K562 (cell line): ENCODE results near the gene OR4D9. TPM values are rescaled to one million over a fixed set of nuclear protein-coding genes. Genes with fewer than 3 reads are reported as not detected.

ENCODE experiments used
- BRD9 ChIP-seq: fragments of 450-650 bp; IDR thresholded peaks from 2 replicates; pipeline ENCODE4 v1.6.1; 2018; ENCODE audit warnings: low read depth; ENCODE audit not compliant: partially characterized antibody
- C11orf30 ChIP-seq: fragments of 450-650 bp; IDR thresholded peaks from 2 replicates; pipeline ENCODE4 v1.6.1; 2016; ENCODE audit warnings: low read depth, mild to moderate bottlenecking
- CBFB ChIP-seq: sonication (generic); formaldehyde crosslinking; IDR thresholded peaks from 2 replicates; pipeline ENCODE4 v1.4.0; 2020; ENCODE audit warnings: mild to moderate bottlenecking, missing genetic modification reagents
- CREB3 ChIP-seq: fragments of 450-650 bp; conservative IDR thresholded peaks from 2 replicates; pipeline ENCODE4 v1.6.1; 2016; ENCODE audit warnings: missing genetic modification characterization, low read depth, mild to moderate bottlenecking, missing compliant biosample characterization, moderate library complexity
- ERF ChIP-seq: fragments of 450-650 bp; formaldehyde crosslinking; IDR thresholded peaks from 2 replicates; pipeline ENCODE4 v1.4.0; 2020; ENCODE audit warnings: mild to moderate bottlenecking, mixed read lengths
- FOXA1 ChIP-seq: fragments of 450-650 bp; IDR thresholded peaks from 2 replicates; pipeline ENCODE4 v1.6.1; 2016; ENCODE audit warnings: mild to moderate bottlenecking, borderline replicate concordance
- MAFF ChIP-seq: IDR thresholded peaks from 2 replicates; pipeline ENCODE4 v1.6.1; 2012; ENCODE audit warnings: low read length, improper control_type of control experiment
- MCM7 ChIP-seq, 2 experiments: fragments of 450-650 bp; IDR thresholded peaks; 2 replicates each; pipeline ENCODE4 v1.6.1; 2016 to 2018
- MTF1 ChIP-seq: fragments of 250-450 bp; sonication (Bioruptor Pico); IDR thresholded peaks from 2 replicates; pipeline ENCODE4 v1.9.0; 2021; ENCODE audit warnings: moderate library complexity, mild to moderate bottlenecking, inconsistent platforms, borderline replicate concordance
- NCOA2 ChIP-seq, 2 experiments: fragments of 450-650 bp; IDR thresholded peaks; 2 replicates each; pipeline ENCODE4 v1.6.1; 2018; ENCODE audit warnings: mild to moderate bottlenecking in 2 of 2, moderate library complexity in 1 of 2; ENCODE audit not compliant: partially characterized antibody in 2 of 2
- NFRKB ChIP-seq: fragments of 450-650 bp; IDR thresholded peaks from 2 replicates; pipeline ENCODE4 v1.6.1; 2016; ENCODE audit warnings: low read depth
- PML ChIP-seq: IDR thresholded peaks from 2 replicates; pipeline ENCODE4 v1.6.1; 2012; ENCODE audit warnings: low read length, inconsistent platforms
- POLR2G ChIP-seq: fragments of 200-400 bp; formaldehyde crosslinking; IDR thresholded peaks from 2 replicates; pipeline ENCODE4 v1.6.1; 2017; ENCODE audit warnings: low read depth, mild to moderate bottlenecking, antibody characterized with exemption, low read length, moderate library complexity
- SIN3B ChIP-seq: fragments of 450-650 bp; IDR thresholded peaks from 2 replicates; pipeline ENCODE4 v1.6.1; 2017; ENCODE audit warnings: low read depth, mild to moderate bottlenecking, moderate library complexity
- ZBTB17 ChIP-seq: fragments of 450-650 bp; formaldehyde crosslinking; IDR thresholded peaks from 2 replicates; pipeline ENCODE4 v1.4.0; 2020; ENCODE audit warnings: mild to moderate bottlenecking
- ZFPM2 ChIP-seq: fragments of 250-450 bp; sonication (Bioruptor Pico); IDR thresholded peaks from 2 replicates; pipeline ENCODE4 v1.5.1; 2022; ENCODE audit warnings: mild to moderate bottlenecking
- ZNF764 ChIP-seq: fragments of 250-450 bp; sonication (Bioruptor Pico); IDR thresholded peaks from 2 replicates; pipeline ENCODE4 v1.4.0; 2020; ENCODE audit warnings: low read depth, mild to moderate bottlenecking, moderate library complexity
- polyA plus RNA-seq, 8 experiments: library from polyadenylated mRNA; depleted of rRNA in 4 of 8; stranded (reverse) in 5 of 8; unstranded in 3 of 8; fragments of >200 nt; fragmentation: Nextera tagmentation in 2 of 8; fragmentation: Illumina TruSeq in 1 of 8; extraction: Ambion mirVana in 2 of 8; extraction: Trizol in 1 of 8; gene quantifications; 2 replicates each; pipeline versions ENCODE4 v1.2.1 to v1.2.3, GENCODE V29; 2011 to 2014; ENCODE audit warnings: inconsistent platforms in 1 of 8, missing spikeins in 1 of 8
- total RNA-seq, 7 experiments: library from RNA; depleted of rRNA in 6 of 7; stranded (reverse); fragments of >200 nt in 6 of 7; fragmentation: Illumina TruSeq in 2 of 7; extraction: Trizol in 2 of 7; gene quantifications; 2 replicates each; pipeline versions ENCODE4 v1.2.1 to v1.2.3, GENCODE V29; 2011 to 2021; ENCODE audit warnings: low replicate concordance in 1 of 7
- TF ChIP-seq, protein P1 (sequence below), 2 experiments: fragments of 450-650 bp; IDR thresholded peaks; 2 replicates each; pipeline ENCODE4 v1.6.1; 2016; ENCODE audit warnings: mild to moderate bottlenecking in 2 of 2, borderline replicate concordance in 1 of 2, low read depth in 1 of 2, moderate library complexity in 1 of 2

Gene OR4D9
- total and polyA plus RNA-seq, 9 of the 15 experiments (the other 6 are each of a cell fraction or from before 2014, with no cell fraction given): not detected

DNA sequence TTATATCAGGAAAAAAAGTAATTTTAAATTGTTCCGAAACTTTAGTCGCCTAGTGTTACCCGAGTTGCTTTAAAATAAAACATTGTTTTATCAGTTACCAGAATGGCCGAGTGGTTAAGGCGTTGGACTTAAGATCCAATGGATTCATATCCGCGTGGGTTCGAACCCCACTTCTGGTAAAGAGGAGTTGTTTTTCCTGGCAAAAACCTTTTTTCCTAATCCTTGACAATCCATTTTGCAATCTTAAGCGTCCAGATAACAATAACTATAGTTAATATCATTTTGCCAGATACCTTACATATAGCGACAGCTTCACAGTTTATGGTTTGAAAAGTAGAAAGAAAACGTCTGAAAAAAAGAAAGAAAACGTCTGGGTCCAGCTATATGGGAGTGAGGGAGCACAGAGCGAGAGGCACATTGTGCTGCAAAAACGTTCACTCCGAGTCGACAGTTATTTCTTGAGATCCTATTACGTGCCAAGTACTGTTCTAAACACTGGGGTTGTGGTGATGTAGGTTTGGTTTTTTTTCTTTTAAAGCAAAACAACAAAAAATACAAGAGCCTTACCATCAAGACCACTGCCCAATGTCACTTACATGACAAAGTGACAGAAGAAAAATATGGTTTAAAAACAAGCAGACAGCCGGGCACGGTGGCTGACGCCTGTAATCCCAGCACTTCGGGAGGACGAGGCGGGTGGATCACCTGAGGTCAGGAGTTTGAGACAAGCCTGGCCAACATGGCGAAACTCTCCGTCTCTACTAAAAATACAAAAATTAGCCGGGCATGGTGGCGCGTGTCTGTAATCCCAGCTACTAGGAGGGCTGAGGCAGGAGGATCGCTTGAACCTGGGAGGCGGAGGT is 40.6 kb downstream of the OR4D9 start (continued):
- TF ChIP-seq CBFB (CRISPR knock-in tag) (no peak), MCM7 (IDR thresholded peaks at IDR 0.05) (no peak), ERF (CRISPR knock-in tag) (no peak), PML (no peak), ZNF764 (0 out of 2 replicates have a peak, but pooled peaks have one; percentile 69), ZFPM2 (no peak), FOXA1 (no peak), CREB3 (tag) (no peak), NFRKB (peak; percentile 73; the same call in 1 of the 2 replicates), C11orf30 (no peak), SIN3B (peak; percentile 33; the same call in 1 of the 2 replicates), BRD9 (peak; percentile 70), ZBTB17 (CRISPR knock-in tag) (no peak), MAFF (no peak), NCOA2 (IDR thresholded peaks at IDR 0.05; ENCODE audit: partially characterized antibody in 2 of 2) (peak in 1 of 2 experiments; percentile 36), MTF1 (CRISPR knock-in tag) (no peak), POLR2G (peak; percentile 29; the same call in 1 of the 2 replicates)
- TF ChIP-seq, protein P1, sequence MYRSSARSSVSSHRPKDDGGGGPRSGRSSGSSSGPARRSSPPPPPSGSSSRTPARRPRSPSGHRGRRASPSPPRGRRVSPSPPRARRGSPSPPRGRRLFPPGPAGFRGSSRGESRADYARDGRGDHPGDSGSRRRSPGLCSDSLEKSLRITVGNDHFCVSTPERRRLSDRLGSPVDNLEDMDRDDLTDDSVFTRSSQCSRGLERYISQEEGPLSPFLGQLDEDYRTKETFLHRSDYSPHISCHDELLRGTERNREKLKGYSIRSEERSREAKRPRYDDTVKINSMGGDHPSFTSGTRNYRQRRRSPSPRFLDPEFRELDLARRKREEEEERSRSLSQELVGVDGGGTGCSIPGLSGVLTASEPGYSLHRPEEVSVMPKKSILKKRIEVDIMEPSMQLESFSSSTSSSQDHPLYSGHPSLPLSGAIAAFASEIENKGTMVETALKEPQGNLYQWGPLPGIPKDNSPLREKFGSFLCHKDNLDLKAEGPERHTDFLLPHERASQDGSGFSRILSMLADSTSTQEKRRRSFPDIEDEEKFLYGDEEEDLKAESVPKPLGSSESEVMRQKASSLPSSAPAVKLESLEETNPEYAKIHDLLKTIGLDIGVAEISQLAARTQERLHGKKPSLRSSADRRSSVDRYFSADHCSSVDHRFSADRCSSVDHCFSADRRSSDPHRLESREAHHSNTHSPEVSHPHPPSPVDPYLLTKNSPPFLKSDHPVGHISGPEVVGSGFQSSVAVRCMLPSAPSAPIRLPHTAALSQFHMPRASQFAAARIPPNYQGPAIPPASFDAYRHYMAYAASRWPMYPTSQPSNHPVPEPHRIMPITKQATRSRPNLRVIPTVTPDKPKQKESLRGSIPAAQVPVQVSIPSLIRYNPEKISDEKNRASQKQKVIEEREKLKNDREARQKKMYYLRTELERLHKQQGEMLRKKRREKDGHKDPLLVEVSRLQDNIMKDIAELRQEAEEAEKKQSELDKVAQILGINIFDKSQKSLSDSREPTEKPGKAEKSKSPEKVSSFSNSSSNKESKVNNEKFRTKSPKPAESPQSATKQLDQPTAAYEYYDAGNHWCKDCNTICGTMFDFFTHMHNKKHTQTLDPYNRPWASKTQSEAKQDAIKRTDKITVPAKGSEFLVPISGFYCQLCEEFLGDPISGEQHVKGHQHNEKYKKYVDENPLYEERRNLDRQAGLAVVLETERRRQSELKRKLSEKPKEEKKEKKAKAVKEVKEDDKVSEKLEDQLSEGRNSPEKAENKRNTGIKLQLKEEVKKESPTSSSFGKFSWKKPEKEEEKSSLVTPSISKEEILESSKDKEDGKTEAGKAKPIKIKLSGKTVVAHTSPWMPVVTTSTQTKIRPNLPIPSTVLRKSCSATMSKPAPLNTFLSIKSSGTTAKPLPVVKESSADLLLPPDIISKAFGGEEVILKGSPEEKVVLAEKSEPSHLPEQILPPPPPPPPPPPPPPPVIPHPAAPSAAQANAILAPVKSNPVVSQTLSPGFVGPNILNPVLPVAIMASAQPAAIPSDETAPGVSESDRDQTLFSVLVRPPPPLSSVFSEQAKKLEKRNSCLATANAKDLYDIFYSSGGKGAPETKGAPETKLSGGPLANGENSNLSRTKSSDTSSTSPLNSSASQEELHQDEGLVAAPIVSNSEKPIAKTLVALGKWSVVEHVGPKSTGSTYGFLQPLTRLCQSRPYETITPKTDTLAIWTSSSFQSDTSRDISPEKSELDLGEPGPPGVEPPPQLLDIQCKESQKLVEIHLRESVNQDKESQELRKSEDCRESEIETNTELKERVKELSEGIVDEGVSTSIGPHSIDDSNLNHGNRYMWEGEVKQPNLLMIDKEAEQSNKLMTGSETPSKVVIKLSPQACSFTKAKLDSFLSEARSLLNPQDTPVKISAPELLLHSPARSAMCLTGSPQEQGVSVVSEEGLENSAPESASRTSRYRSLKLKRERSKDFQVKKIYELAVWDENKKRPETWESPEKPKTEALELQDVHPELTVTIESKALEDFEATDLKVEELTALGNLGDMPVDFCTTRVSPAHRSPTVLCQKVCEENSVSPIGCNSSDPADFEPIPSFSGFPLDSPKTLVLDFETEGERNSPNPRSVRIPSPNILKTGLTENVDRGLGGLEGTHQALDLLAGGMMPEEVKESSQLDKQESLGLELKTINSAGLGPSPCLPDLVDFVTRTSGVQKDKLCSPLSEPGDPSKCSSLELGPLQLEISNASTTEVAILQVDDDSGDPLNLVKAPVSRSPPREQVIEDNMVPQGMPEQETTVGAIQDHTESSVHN (IDR thresholded peaks at IDR 0.05; ENCODE audit: borderline replicate concordance in 1 of 2, low read depth in 1 of 2): no peak
